MM.1S (cell line): ENCODE data around the gene AFF4.

Source experiments
- DNase-seq: peaks from one replicate; pipeline ENCODE4 v3.0.0-alpha.2; 2015
- H2AFZ ChIP-seq: fragments of 300-600 bp; sonication (generic); 2 replicates; pipeline ENCODE4 v1.6.0; 2016; ENCODE audit warnings: antibody characterized with exemption, low read length
- H3F3A ChIP-seq: fragments of 300-600 bp; sonication (generic); 2 replicates; pipeline ENCODE4 v1.6.1; 2016; ENCODE audit warnings: mild to moderate bottlenecking, antibody characterized with exemption, low read length, moderate library complexity, mixed read lengths; ENCODE audit not compliant: insufficient read depth
- H3K27ac ChIP-seq: fragments of 300-600 bp; sonication (generic); 2 replicates; pipeline ENCODE4 v1.5.1; 2016; ENCODE audit warnings: mild to moderate bottlenecking, low read length
- H3K27me3 ChIP-seq: fragments of 300-600 bp; sonication (generic); replicated peaks from 2 replicates; pipeline ENCODE4 v1.6.0; 2016; ENCODE audit warnings: low read length; ENCODE audit not compliant: insufficient read depth
- H3K36me3 ChIP-seq: fragments of 300-600 bp; sonication (generic); replicated peaks from 2 replicates; pipeline ENCODE4 v1.6.1; 2016; ENCODE audit warnings: mild to moderate bottlenecking, low read length, mixed read lengths; ENCODE audit not compliant: insufficient read depth
- H3K4me1 ChIP-seq: fragments of 300-600 bp; sonication (generic); 2 replicates; pipeline ENCODE4 v1.6.1; 2016; ENCODE audit warnings: low read length, mixed read lengths
- H3K4me2 ChIP-seq: fragments of 300-600 bp; sonication (generic); 2 replicates; pipeline ENCODE4 v1.6.0; 2016; ENCODE audit warnings: low read depth, low read length
- H3K4me3 ChIP-seq: fragments of 300-600 bp; sonication (generic); 2 replicates; pipeline ENCODE4 v1.5.1; 2016; ENCODE audit warnings: low read length, mixed read lengths
- H3K79me2 ChIP-seq: fragments of 300-600 bp; sonication (generic); 2 replicates; pipeline ENCODE4 v1.6.1; 2016; ENCODE audit warnings: mixed run types, low read length, mixed read lengths
- H3K9ac ChIP-seq: fragments of 300-600 bp; sonication (generic); 2 replicates; pipeline ENCODE4 v1.6.1; 2016; ENCODE audit warnings: low read length, mixed read lengths
- H3K9me2 ChIP-seq: fragments of 300-600 bp; sonication (generic); replicated peaks from 2 replicates; pipeline ENCODE4 v1.6.1; 2016; ENCODE audit warnings: mild to moderate bottlenecking, low read length, mixed read lengths; ENCODE audit not compliant: insufficient read depth
- H3K9me3 ChIP-seq: fragments of 300-600 bp; sonication (generic); replicated peaks from 2 replicates; pipeline ENCODE4 v1.6.1; 2016; ENCODE audit warnings: mild to moderate bottlenecking, low read length, mixed read lengths; ENCODE audit not compliant: insufficient read depth
- H4K20me1 ChIP-seq: fragments of 300-600 bp; sonication (generic); 2 replicates; pipeline ENCODE4 v1.6.1; 2016; ENCODE audit warnings: mild to moderate bottlenecking, low read length, moderate library complexity, mixed read lengths; ENCODE audit not compliant: insufficient read depth
- EZH2 ChIP-seq: fragments of 300-600 bp; sonication (generic); optimal IDR thresholded peaks from 2 replicates; pipeline ENCODE3; 2017; ENCODE audit warnings: low read depth, mild to moderate bottlenecking, antibody characterized with exemption, low read length, mixed read lengths
- EZH2phosphoT487 ChIP-seq: fragments of 300-600 bp; sonication (generic); IDR thresholded peaks from 2 replicates; pipeline ENCODE4 v1.6.1; 2018; ENCODE audit warnings: antibody characterized with exemption, low read length
- TF ChIP-seq, protein P1 (sequence below): fragments of 300-600 bp; sonication (generic); IDR thresholded peaks from 2 replicates; pipeline ENCODE4 v1.5.1; 2016; ENCODE audit warnings: antibody characterized with exemption, low read length, mixed read lengths

The AFF4 gene

GRCh38 chr5:132901730-132902129 lies 61.7 kb downstream of the AFF4 start:
- DNase-seq, result no peak
- no peaks in the 10 kb centered on the region; the same call in 1 of the 2 replicates for H3K36me3 ChIP-seq
- H3K79me2 ChIP-seq, result no peaks in the 10 kb centered on the region
- H3K9ac ChIP-seq, result no peak overlapping the region
- H3F3A ChIP-seq, result peaks cover 5% of the 10 kb centered on the region; the same call in 1 of the 2 replicates
- no peaks in the 10 kb centered on the region for H3K9me3 ChIP-seq
- no peaks in the 10 kb centered on the region for H3K9me2 ChIP-seq
- no peak overlapping the region for H3K4me3 ChIP-seq
- no peaks in the 10 kb centered on the region for H3K27me3 ChIP-seq
- H3K4me1 ChIP-seq, result peaks cover 5% of the 10 kb centered on the region; the same call in 1 of the 2 replicates
- TF ChIP-seq EZH2 (no peak), EZH2phosphoT487 (no peak)
- TF ChIP-seq, protein P1, sequence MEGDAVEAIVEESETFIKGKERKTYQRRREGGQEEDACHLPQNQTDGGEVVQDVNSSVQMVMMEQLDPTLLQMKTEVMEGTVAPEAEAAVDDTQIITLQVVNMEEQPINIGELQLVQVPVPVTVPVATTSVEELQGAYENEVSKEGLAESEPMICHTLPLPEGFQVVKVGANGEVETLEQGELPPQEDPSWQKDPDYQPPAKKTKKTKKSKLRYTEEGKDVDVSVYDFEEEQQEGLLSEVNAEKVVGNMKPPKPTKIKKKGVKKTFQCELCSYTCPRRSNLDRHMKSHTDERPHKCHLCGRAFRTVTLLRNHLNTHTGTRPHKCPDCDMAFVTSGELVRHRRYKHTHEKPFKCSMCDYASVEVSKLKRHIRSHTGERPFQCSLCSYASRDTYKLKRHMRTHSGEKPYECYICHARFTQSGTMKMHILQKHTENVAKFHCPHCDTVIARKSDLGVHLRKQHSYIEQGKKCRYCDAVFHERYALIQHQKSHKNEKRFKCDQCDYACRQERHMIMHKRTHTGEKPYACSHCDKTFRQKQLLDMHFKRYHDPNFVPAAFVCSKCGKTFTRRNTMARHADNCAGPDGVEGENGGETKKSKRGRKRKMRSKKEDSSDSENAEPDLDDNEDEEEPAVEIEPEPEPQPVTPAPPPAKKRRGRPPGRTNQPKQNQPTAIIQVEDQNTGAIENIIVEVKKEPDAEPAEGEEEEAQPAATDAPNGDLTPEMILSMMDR, result no peak
- H3K4me2 ChIP-seq, result no peak overlapping the region
- no peak overlapping the region for H2AFZ ChIP-seq
- no peaks in the 10 kb centered on the region for H4K20me1 ChIP-seq
- H3K27ac ChIP-seq, result no peak overlapping the region

DNA sequence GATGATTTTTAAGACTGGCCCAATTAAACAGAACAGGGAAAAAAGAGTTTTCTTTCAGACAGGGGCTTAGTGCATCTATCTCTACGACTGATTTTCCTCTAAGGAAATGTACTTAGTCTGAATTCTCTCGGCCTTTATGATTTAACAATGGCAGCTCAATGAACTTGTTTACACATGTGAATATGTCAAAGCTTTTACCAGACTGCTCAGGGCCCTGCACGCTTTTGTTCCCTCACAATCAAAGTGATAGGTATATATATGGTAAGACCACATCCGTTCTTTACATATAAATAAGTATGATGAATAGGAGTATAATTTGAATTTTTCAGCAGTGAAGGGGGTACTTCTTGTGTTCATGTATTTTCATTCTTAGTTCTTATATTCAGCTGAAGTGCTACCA lies 62.4 kb downstream of the AFF4 start:
- Histone ChIP-seq H3K9ac (no peak overlapping the region), H4K20me1 (no peaks in the 10 kb centered on the region), H3K4me3 (no peak overlapping the region), H3K4me2 (no peak overlapping the region), H3K36me3 (no peaks in the 10 kb centered on the region; the same call in 1 of the 2 replicates), H2AFZ (no peak overlapping the region), H3K79me2 (0 out of 2 replicates have a peak, but pooled peaks cover 1% of the 10 kb centered on the region), H3K4me1 (peaks cover 10% of the 10 kb centered on the region), H3K9me3 (no peaks in the 10 kb centered on the region), H3K27ac (no peak overlapping the region), H3K27me3 (no peaks in the 10 kb centered on the region), H3F3A (peaks cover 9% of the 10 kb centered on the region; the same call in 1 of the 2 replicates), H3K9me2 (no peaks in the 10 kb centered on the region)
- no peak for DNase-seq
- TF ChIP-seq, protein P1, result no peak
- TF ChIP-seq EZH2 (no peak), EZH2phosphoT487 (no peak)

- Histone ChIP-seq H3K9ac (no peak overlapping the region), H2AFZ (no peak overlapping the region), H3K9me2 (no peaks in the 10 kb centered on the region), H3F3A (peaks cover 9% of the 10 kb centered on the region; the same call in 1 of the 2 replicates), H4K20me1 (no peaks in the 10 kb centered on the region), H3K4me1 (peaks cover 13% of the 10 kb centered on the region), H3K27me3 (no peaks in the 10 kb centered on the region), H3K79me2 (0 out of 2 replicates have a peak, but pooled peaks cover 3% of the 10 kb centered on the region), H3K4me3 (no peak overlapping the region), H3K4me2 (no peak overlapping the region), H3K36me3 (peaks cover 7% of the 10 kb centered on the region; the same call in 1 of the 2 replicates), H3K27ac (no peak overlapping the region), H3K9me3 (no peaks in the 10 kb centered on the region)
- TF ChIP-seq EZH2 (no peak), EZH2phosphoT487 (no peak)
- TF ChIP-seq, protein P1, result no peak
- no peak for DNase-seq
Observed at GRCh38 chr5:132898094-132898493, 65.3 kb downstream of the AFF4 start.
